Thyroid gland (tissue), 4 donors: ENCODE results near the gene CNTN3. TPM values are rescaled to one million over a fixed set of nuclear protein-coding genes. Genes with fewer than 3 reads are reported as not detected.

ENCODE experiments used
- DNase-seq, 2 donors: peaks; one replicate each; pipeline ENCODE4 v3.0.0-alpha.2; 2019
- H3K27ac ChIP-seq, 3 donors: fragments of 200-600 bp; sonication (generic); 1 replicate in 2 of 3; 2 replicates in 1 of 3; pipeline ENCODE4 v1.5.1; 2016 to 2019; ENCODE audit warnings: mild to moderate bottlenecking in 1 of 3, moderate library complexity in 1 of 3
- H3K27me3 ChIP-seq: fragments of 200-600 bp; sonication (generic); one replicate; pipeline ENCODE4 v1.5.1; 2019
- H3K36me3 ChIP-seq, 2 donors: fragments of 200-600 bp; sonication (generic); one replicate each; pipeline ENCODE4 v1.5.1; 2016 to 2019
- H3K4me1 ChIP-seq, 2 donors: fragments of 200-600 bp; sonication (generic); one replicate each; pipeline ENCODE4 v1.5.1; 2017 to 2019
- H3K4me3 ChIP-seq, 3 donors: fragments of 200-600 bp; sonication (generic); replicated peaks in 1 of 3; 1 replicate in 2 of 3; 2 replicates in 1 of 3; pipeline ENCODE4 v1.5.1; 2016; ENCODE audit warnings: mild to moderate bottlenecking in 1 of 3
- H3K9me3 ChIP-seq: fragments of 200-600 bp; sonication (generic); one replicate; pipeline ENCODE4 v1.5.1; 2017
- CTCF ChIP-seq, 6 experiments: fragments of 200-600 bp in 3 of 6; fragments of 450-650 bp in 3 of 6; sonication (generic) in 3 of 6; IDR thresholded peaks; one replicate each; pipeline ENCODE4 v1.5.1; 2016 to 2019; ENCODE audit warnings: antibody characterized with exemption in 6 of 6, mild to moderate bottlenecking in 2 of 6, inconsistent platforms in 1 of 6, moderate library complexity in 1 of 6
- POLR2A ChIP-seq, 2 donors: fragments of 450-650 bp; IDR thresholded peaks; one replicate each; pipeline ENCODE4 v1.6.1; 2017; ENCODE audit warnings: antibody characterized with exemption in 2 of 2, mild to moderate bottlenecking in 2 of 2, moderate library complexity in 1 of 2
- WGBS, 2 donors: methylation state at CpG; one replicate each; pipeline ENCODE4 v1.1.5; 2017; 5-methylcytosine and 5-hydroxymethylcytosine counted together
- intact Hi-C: fragments of 100-400 bp; cut with DNase I; formaldehyde crosslinking; loops from one replicate; pipeline ENCODE4 v1.15.1; 2023
- total RNA-seq, 4 donors: library from RNA; depleted of rRNA; stranded (reverse); fragments of >200 nt; gene quantifications; one replicate each; pipeline ENCODE4 v1.2.3, GENCODE V29; 2016

Gene CNTN3
- total RNA-seq, 4 donors from 2014 or later: 1.5 to 5.5 (median 4.7) TPM

- no peak for DNase-seq
- Histone ChIP-seq H3K27ac (no peak overlapping the region), H3K4me3 (no peak overlapping the region), H3K9me3 (no peaks in the 10 kb centered on the region), H3K36me3 (no peaks in the 10 kb centered on the region), H3K27me3 (no peaks in the 10 kb centered on the region), H3K4me1 (no peaks in the 10 kb centered on the region)
- no peak for TF ChIP-seq POLR2A (IDR thresholded peaks at IDR 0.05)
- no peak for TF ChIP-seq CTCF (IDR thresholded peaks at IDR 0.05)
- 79 to 94% methylated on average over 3 of the region's 3 CpGs for WGBS, 2 donors
- intact Hi-C loops: no loop called here
Observed at GRCh38 chr3:74605437-74605836, 9.0 kb downstream of the CNTN3 start.

GRCh38 chr3:74603292-74603691 is 11.2 kb downstream of the CNTN3 start:
- intact Hi-C loops: no loop called here
- 89 to 94% methylated on average over 2 of the region's 2 CpGs for WGBS, 2 donors
- Histone ChIP-seq H3K4me1 (peaks cover 0 to 5% of the 10 kb centered on the region in 2 donors), H3K4me3 (no peak overlapping the region), H3K36me3 (no peaks in the 10 kb centered on the region), H3K9me3 (no peaks in the 10 kb centered on the region), H3K27me3 (no peaks in the 10 kb centered on the region), H3K27ac (no peak overlapping the region)
- no peak for TF ChIP-seq CTCF (IDR thresholded peaks at IDR 0.05)
- no peak for TF ChIP-seq POLR2A (IDR thresholded peaks at IDR 0.05)
- no peak for DNase-seq

GRCh38 chr3:74602471-74602870 is 12.0 kb downstream of the CNTN3 start:
- DNase-seq: no peak
- H3K27me3 ChIP-seq: no peaks in the 10 kb centered on the region
- H3K36me3 ChIP-seq: no peaks in the 10 kb centered on the region
- no peaks in the 10 kb centered on the region for H3K9me3 ChIP-seq
- peaks cover 0 to 5% of the 10 kb centered on the region in 2 donors for H3K4me1 ChIP-seq
- intact Hi-C loops: no loop called here
- H3K27ac ChIP-seq: no peak overlapping the region
- no peak for TF ChIP-seq CTCF (IDR thresholded peaks at IDR 0.05)
- TF ChIP-seq POLR2A (IDR thresholded peaks at IDR 0.05): no peak
- H3K4me3 ChIP-seq: no peak overlapping the region
- WGBS, 2 donors: 92 to 95% methylated on average over 2 of the region's 2 CpGs

DNA sequence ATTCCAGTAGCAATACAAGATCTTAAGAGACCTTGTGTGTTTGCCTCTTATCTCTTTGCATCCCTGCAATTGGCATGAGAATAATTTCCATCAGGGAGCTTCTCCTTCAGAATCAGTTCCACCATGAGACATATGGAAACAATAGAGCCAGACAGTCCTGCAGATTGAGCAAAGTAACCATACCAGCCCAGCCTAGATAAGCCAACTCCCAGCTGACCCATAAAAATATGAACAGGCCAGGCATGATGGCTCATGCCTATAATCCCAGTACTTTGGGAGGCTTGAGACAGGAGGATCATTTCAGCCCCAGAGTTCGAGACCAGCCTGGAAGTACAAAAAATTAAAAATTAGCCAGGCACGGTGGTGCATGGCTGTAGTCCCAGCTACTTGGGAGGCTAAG is 12.7 kb downstream of the CNTN3 start:
- DNase-seq: no peak
- H3K27me3 ChIP-seq: no peaks in the 10 kb centered on the region
- intact Hi-C loops: no loop called here
- H3K9me3 ChIP-seq: no peaks in the 10 kb centered on the region
- WGBS, 2 donors: 83 to 96% methylated on average over 2 of the region's 2 CpGs
- TF ChIP-seq POLR2A (IDR thresholded peaks at IDR 0.05): no peak
- TF ChIP-seq CTCF (IDR thresholded peaks at IDR 0.05): no peak
- no peaks in the 10 kb centered on the region for H3K36me3 ChIP-seq
- no peak overlapping the region for H3K27ac ChIP-seq
- H3K4me3 ChIP-seq: no peak overlapping the region
- peaks cover 0 to 5% of the 10 kb centered on the region in 2 donors for H3K4me1 ChIP-seq

DNA sequence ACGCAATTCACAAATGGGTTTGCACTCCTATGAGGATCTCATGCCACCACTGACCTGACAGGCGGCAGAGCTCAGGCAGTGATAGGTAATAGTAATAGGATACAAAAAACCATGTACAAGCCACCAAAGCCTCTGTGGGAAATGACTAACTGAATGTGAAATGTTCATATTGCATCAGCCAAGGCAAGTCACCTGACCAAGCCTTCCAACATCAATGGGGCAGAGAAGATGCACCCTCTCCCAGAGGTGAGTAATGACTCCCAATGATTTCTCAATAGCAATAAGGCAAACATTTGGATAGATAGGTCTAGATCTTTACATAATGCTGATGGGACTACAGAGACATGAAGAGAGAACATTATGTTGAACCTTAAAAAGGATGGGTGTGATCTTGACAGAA is 14.9 kb downstream of the CNTN3 start:
- no peak overlapping the region for H3K27ac ChIP-seq
- intact Hi-C loops: no loop called here
- H3K27me3 ChIP-seq: no peaks in the 10 kb centered on the region
- DNase-seq: no peak
- peaks cover 0 to 5% of the 10 kb centered on the region in 2 donors for H3K4me1 ChIP-seq
- no peak overlapping the region for H3K4me3 ChIP-seq
- 94 to 96% methylated on average over 2 of the region's 2 CpGs for WGBS, 2 donors
- H3K9me3 ChIP-seq: no peaks in the 10 kb centered on the region
- TF ChIP-seq CTCF (IDR thresholded peaks at IDR 0.05) (no peak), POLR2A (IDR thresholded peaks at IDR 0.05) (no peak)
- no peaks in the 10 kb centered on the region for H3K36me3 ChIP-seq
